ENCODE results near the gene CCDC12.
A peak's percentile ranks its signal among the peaks of the same experiment; 100 is the strongest.

Gene CCDC12

GRCh38 chr3:46887980-46888494 is 88.5 kb downstream of the CCDC12 start:
- H3K4me3 ChIP-seq (ENCODE audit: insufficient read depth, low read depth, low read length, poor library complexity, severe bottlenecking): no peak overlapping the region
- H3K4me1 ChIP-seq (ENCODE audit: control insufficient read depth, insufficient read depth, low read length, poor library complexity, severe bottlenecking): peaks cover 5% of the 10 kb centered on the region
- peaks cover 18% of the 10 kb centered on the region for H3K27me3 ChIP-seq (replicated peaks; ENCODE audit: control insufficient read depth, insufficient read depth, low read length, poor library complexity, severe bottlenecking)
- H3K9me3 ChIP-seq (ENCODE audit: control insufficient read depth, low read length): no peaks in the 10 kb centered on the region
- no peak overlapping the region for H3K27ac ChIP-seq (ENCODE audit: insufficient read depth, low read length, poor library complexity, severe bottlenecking)
- H3K36me3 ChIP-seq (ENCODE audit: control insufficient read depth, insufficient read depth, low read length): no peaks in the 10 kb centered on the region
- no peak for DNase-seq

GRCh38 chr3:46885612-46886011 is 90.9 kb downstream of the CCDC12 start:
- Histone ChIP-seq H3K4me3 (ENCODE audit: insufficient read depth, low read depth, low read length, poor library complexity, severe bottlenecking) (no peak overlapping the region), H3K36me3 (ENCODE audit: control insufficient read depth, insufficient read depth, low read length) (no peaks in the 10 kb centered on the region), H3K9me3 (ENCODE audit: control insufficient read depth, low read length) (no peaks in the 10 kb centered on the region), H3K4me1 (ENCODE audit: control insufficient read depth, insufficient read depth, low read length, poor library complexity, severe bottlenecking) (peaks cover 12% of the 10 kb centered on the region), H3K27me3 (replicated peaks; ENCODE audit: control insufficient read depth, insufficient read depth, low read length, poor library complexity, severe bottlenecking) (peaks cover 34% of the 10 kb centered on the region), H3K27ac (ENCODE audit: insufficient read depth, low read length, poor library complexity, severe bottlenecking) (no peak overlapping the region)
- DNase-seq: no peak

- no peaks in the 10 kb centered on the region for H3K36me3 ChIP-seq (ENCODE audit: control insufficient read depth, insufficient read depth, low read length)
- DNase-seq: no peak
- H3K4me1 ChIP-seq (ENCODE audit: control insufficient read depth, insufficient read depth, low read length, poor library complexity, severe bottlenecking): peaks cover 12% of the 10 kb centered on the region
- peaks cover 34% of the 10 kb centered on the region for H3K27me3 ChIP-seq (replicated peaks; ENCODE audit: control insufficient read depth, insufficient read depth, low read length, poor library complexity, severe bottlenecking)
- H3K9me3 ChIP-seq (ENCODE audit: control insufficient read depth, low read length): no peaks in the 10 kb centered on the region
- H3K4me3 ChIP-seq (ENCODE audit: insufficient read depth, low read depth, low read length, poor library complexity, severe bottlenecking): no peak overlapping the region
- no peak overlapping the region for H3K27ac ChIP-seq (ENCODE audit: insufficient read depth, low read length, poor library complexity, severe bottlenecking)
These were observed 91.6 kb downstream of the CCDC12 start for GRCh38 chr3:46884929-46885328.

- peaks cover 12% of the 10 kb centered on the region for H3K4me1 ChIP-seq (ENCODE audit: control insufficient read depth, insufficient read depth, low read length, poor library complexity, severe bottlenecking)
- no peaks in the 10 kb centered on the region for H3K36me3 ChIP-seq (ENCODE audit: control insufficient read depth, insufficient read depth, low read length)
- no peak overlapping the region for H3K4me3 ChIP-seq (ENCODE audit: insufficient read depth, low read depth, low read length, poor library complexity, severe bottlenecking)
These were observed 92.1 kb downstream of the CCDC12 start for GRCh38 chr3:46884427-46884826.

GRCh38 chr3:46883830-46884185 is 92.7 kb downstream of the CCDC12 start:
- Histone ChIP-seq H3K27me3 (replicated peaks; ENCODE audit: control insufficient read depth, insufficient read depth, low read length, poor library complexity, severe bottlenecking) (peaks cover 34% of the 10 kb centered on the region), H3K4me1 (ENCODE audit: control insufficient read depth, insufficient read depth, low read length, poor library complexity, severe bottlenecking) (peaks cover 12% of the 10 kb centered on the region), H3K9me3 (ENCODE audit: control insufficient read depth, low read length) (no peaks in the 10 kb centered on the region), H3K36me3 (ENCODE audit: control insufficient read depth, insufficient read depth, low read length) (no peaks in the 10 kb centered on the region), H3K4me3 (ENCODE audit: insufficient read depth, low read depth, low read length, poor library complexity, severe bottlenecking) (no peak overlapping the region), H3K27ac (ENCODE audit: insufficient read depth, low read length, poor library complexity, severe bottlenecking) (no peak overlapping the region)
- no peak for DNase-seq

More at GRCh38 chr3:46884427-46884826, 92.1 kb downstream of the CCDC12 start:
- H3K27ac ChIP-seq (ENCODE audit: insufficient read depth, low read length, poor library complexity, severe bottlenecking): no peak overlapping the region
- no peaks in the 10 kb centered on the region for H3K9me3 ChIP-seq (ENCODE audit: control insufficient read depth, low read length)
- no peak for DNase-seq
- H3K27me3 ChIP-seq (replicated peaks; ENCODE audit: control insufficient read depth, insufficient read depth, low read length, poor library complexity, severe bottlenecking): peaks cover 34% of the 10 kb centered on the region

GRCh38 chr3:46883054-46883829 is 93.3 kb downstream of the CCDC12 start:
- DNase-seq: no peak
- peak overlapping the region; percentile 58 for H3K4me3 ChIP-seq (ENCODE audit: insufficient read depth, low read depth, low read length, poor library complexity, severe bottlenecking)
- H3K4me1 ChIP-seq (ENCODE audit: control insufficient read depth, insufficient read depth, low read length, poor library complexity, severe bottlenecking): peaks cover 12% of the 10 kb centered on the region
- H3K27me3 ChIP-seq (replicated peaks; ENCODE audit: control insufficient read depth, insufficient read depth, low read length, poor library complexity, severe bottlenecking): peaks cover 34% of the 10 kb centered on the region
- H3K27ac ChIP-seq (ENCODE audit: insufficient read depth, low read length, poor library complexity, severe bottlenecking): no peak overlapping the region
- H3K9me3 ChIP-seq (ENCODE audit: control insufficient read depth, low read length): no peaks in the 10 kb centered on the region
- no peaks in the 10 kb centered on the region for H3K36me3 ChIP-seq (ENCODE audit: control insufficient read depth, insufficient read depth, low read length)

- Histone ChIP-seq H3K27me3 (replicated peaks; ENCODE audit: control insufficient read depth, insufficient read depth, low read length, poor library complexity, severe bottlenecking) (peaks cover 34% of the 10 kb centered on the region), H3K4me3 (ENCODE audit: insufficient read depth, low read depth, low read length, poor library complexity, severe bottlenecking) (peak overlapping the region; percentile 58), H3K36me3 (ENCODE audit: control insufficient read depth, insufficient read depth, low read length) (no peaks in the 10 kb centered on the region), H3K9me3 (ENCODE audit: control insufficient read depth, low read length) (no peaks in the 10 kb centered on the region), H3K4me1 (ENCODE audit: control insufficient read depth, insufficient read depth, low read length, poor library complexity, severe bottlenecking) (peaks cover 12% of the 10 kb centered on the region), H3K27ac (ENCODE audit: insufficient read depth, low read length, poor library complexity, severe bottlenecking) (no peak overlapping the region)
- no peak for DNase-seq
These were observed 94.0 kb downstream of the CCDC12 start for GRCh38 chr3:46882377-46883053.

- DNase-seq: no peak
- no peaks in the 10 kb centered on the region for H3K36me3 ChIP-seq (ENCODE audit: control insufficient read depth, insufficient read depth, low read length)
- peaks cover 34% of the 10 kb centered on the region for H3K27me3 ChIP-seq (replicated peaks; ENCODE audit: control insufficient read depth, insufficient read depth, low read length, poor library complexity, severe bottlenecking)
- H3K9me3 ChIP-seq (ENCODE audit: control insufficient read depth, low read length): no peaks in the 10 kb centered on the region
- peak overlapping the region; percentile 58 for H3K4me3 ChIP-seq (ENCODE audit: insufficient read depth, low read depth, low read length, poor library complexity, severe bottlenecking)
- peaks cover 12% of the 10 kb centered on the region for H3K4me1 ChIP-seq (ENCODE audit: control insufficient read depth, insufficient read depth, low read length, poor library complexity, severe bottlenecking)
- no peak overlapping the region for H3K27ac ChIP-seq (ENCODE audit: insufficient read depth, low read length, poor library complexity, severe bottlenecking)
These were observed 94.8 kb downstream of the CCDC12 start for GRCh38 chr3:46881596-46882376.

- no peak overlapping the region for H3K4me3 ChIP-seq (ENCODE audit: insufficient read depth, low read depth, low read length, poor library complexity, severe bottlenecking)
These were observed 95.5 kb downstream of the CCDC12 start for GRCh38 chr3:46880884-46881595.

More at GRCh38 chr3:46880884-46881595, 95.5 kb downstream of the CCDC12 start:
- H3K27me3 ChIP-seq (replicated peaks; ENCODE audit: control insufficient read depth, insufficient read depth, low read length, poor library complexity, severe bottlenecking): peaks cover 34% of the 10 kb centered on the region
- no peaks in the 10 kb centered on the region for H3K36me3 ChIP-seq (ENCODE audit: control insufficient read depth, insufficient read depth, low read length)
- H3K9me3 ChIP-seq (ENCODE audit: control insufficient read depth, low read length): no peaks in the 10 kb centered on the region
- peaks cover 12% of the 10 kb centered on the region for H3K4me1 ChIP-seq (ENCODE audit: control insufficient read depth, insufficient read depth, low read length, poor library complexity, severe bottlenecking)
- DNase-seq: no peak
- no peak overlapping the region for H3K27ac ChIP-seq (ENCODE audit: insufficient read depth, low read length, poor library complexity, severe bottlenecking)

Data from effector memory CD4-positive, alpha-beta T cell (primary cell).